Activated CD4-positive, alpha-beta T cell treated with anti-CD3 and anti-CD28 coated beads, Interleukin-2, amount 10 ng/mL, durations not matched to agents 7 days and 5 days (primary cell): ENCODE results near the gene RHEBL1. TPM values are rescaled to one million over a fixed set of nuclear protein-coding genes. Genes with fewer than 3 reads are reported as not detected.
A peak's percentile ranks its signal among the peaks of the same experiment; 100 is the strongest.

Experiments
- CTCF ChIA-PET: fragments of 350-600 bp; sonication (Branson Sonifier 250); formaldehyde crosslinking; loops from one replicate; lab custom pipeline; 2021; ENCODE audit warnings: antibody characterized with exemption; lab: Charles Lee
- POLR2A ChIA-PET: fragments of 350-600 bp; sonication (Branson Sonifier 250); formaldehyde crosslinking; loops from one replicate; lab custom pipeline; 2021; ENCODE audit warnings: antibody characterized with exemption; lab: Charles Lee
- DNase-seq: peaks from one replicate; pipeline ENCODE4 v3.0.0-alpha.2; 2020
- H3K27ac Mint-ChIP-seq: one replicate; pipeline ENCODE4 v1.8.0; 2021; ENCODE audit warnings: mild to moderate bottlenecking, moderate library complexity, mixed read lengths
- H3K27me3 Mint-ChIP-seq: one replicate; pipeline ENCODE4 v1.8.0; 2021; ENCODE audit warnings: mixed read lengths
- H3K36me3 Mint-ChIP-seq: one replicate; pipeline ENCODE4 v1.8.0; 2021; ENCODE audit warnings: low read depth, mixed read lengths
- H3K4me1 Mint-ChIP-seq: one replicate; pipeline ENCODE4 v1.8.0; 2021; ENCODE audit warnings: mixed read lengths
- H3K4me3 Mint-ChIP-seq: one replicate; pipeline ENCODE4 v1.8.0; 2021; ENCODE audit warnings: mild to moderate bottlenecking, moderate library complexity, mixed read lengths
- H3K9me3 Mint-ChIP-seq: one replicate; pipeline ENCODE4 v1.8.0; 2021; ENCODE audit warnings: mixed read lengths
- total RNA-seq, 2 experiments: library from RNA; stranded (reverse); gene quantifications; one replicate each; pipeline ENCODE4 v1.2.3, GENCODE V29; 2021

Gene RHEBL1
- total RNA-seq, 2 experiments from 2014 or later: 4.6 to 6.4 TPM

- Mint-ChIP-seq H3K27me3 (no peaks in the 10 kb centered on the region), H3K4me1 (peaks cover 3% of the 10 kb centered on the region), H3K9me3 (no peaks in the 10 kb centered on the region), H3K27ac (no peak overlapping the region), H3K4me3 (no peak overlapping the region), H3K36me3 (peaks cover 26% of the 10 kb centered on the region)
- DNase-seq: no peak
- CTCF ChIA-PET: interaction anchor here (1.3 to 2.6 kb wide), 4 partner anchors 11 to 43 kb away, joined by 5 to 11 read pairs (median 7); no protein-coding TSS in a partner anchor
- POLR2A ChIA-PET: no interaction called here
Measured at GRCh38 chr12:49030714-49031572, 38.8 kb downstream of the RHEBL1 start.

- Mint-ChIP-seq H3K4me1 (peaks cover 3% of the 10 kb centered on the region), H3K27me3 (no peaks in the 10 kb centered on the region), H3K4me3 (no peak overlapping the region), H3K27ac (no peak overlapping the region), H3K36me3 (peaks cover 30% of the 10 kb centered on the region), H3K9me3 (no peaks in the 10 kb centered on the region)
- ChIA-PET POLR2A (no interaction called here), CTCF (interaction anchor here (0.9 to 2.6 kb wide), 6 partner anchors 10 to 53 kb away, joined by 3 to 11 read pairs (median 5); no protein-coding TSS in a partner anchor)
- DNase-seq: no peak
Measured at GRCh38 chr12:49030119-49030518, 39.7 kb downstream of the RHEBL1 start.

- Mint-ChIP-seq H3K27me3 (no peaks in the 10 kb centered on the region), H3K36me3 (peaks cover 35% of the 10 kb centered on the region), H3K9me3 (no peaks in the 10 kb centered on the region), H3K4me3 (no peak overlapping the region), H3K27ac (no peak overlapping the region), H3K4me1 (peaks cover 3% of the 10 kb centered on the region)
- CTCF ChIA-PET: interaction anchor here (0.5 to 2.6 kb wide), 7 partner anchors 8 to 285 kb away, joined by 3 to 11 read pairs (median 4); no protein-coding TSS in a partner anchor
- POLR2A ChIA-PET: no interaction called here
- DNase-seq: no peak
Measured at GRCh38 chr12:49028666-49029275, 41.0 kb downstream of the RHEBL1 start.

GRCh38 chr12:49027846-49028555 lies 41.8 kb downstream of the RHEBL1 start:
- H3K9me3 Mint-ChIP-seq: no peaks in the 10 kb centered on the region
- ChIA-PET POLR2A (no interaction called here), CTCF (interaction anchor here (1.0 to 2.0 kb wide), 3 partner anchors 9 to 31 kb away, joined by 4 to 5 read pairs (median 5); no protein-coding TSS in a partner anchor)
- peaks cover 3% of the 10 kb centered on the region for H3K4me1 Mint-ChIP-seq
- H3K27me3 Mint-ChIP-seq: no peaks in the 10 kb centered on the region
- DNase-seq: no peak
- H3K4me3 Mint-ChIP-seq: no peak overlapping the region
- H3K36me3 Mint-ChIP-seq: peaks cover 39% of the 10 kb centered on the region
- no peak overlapping the region for H3K27ac Mint-ChIP-seq

DNA sequence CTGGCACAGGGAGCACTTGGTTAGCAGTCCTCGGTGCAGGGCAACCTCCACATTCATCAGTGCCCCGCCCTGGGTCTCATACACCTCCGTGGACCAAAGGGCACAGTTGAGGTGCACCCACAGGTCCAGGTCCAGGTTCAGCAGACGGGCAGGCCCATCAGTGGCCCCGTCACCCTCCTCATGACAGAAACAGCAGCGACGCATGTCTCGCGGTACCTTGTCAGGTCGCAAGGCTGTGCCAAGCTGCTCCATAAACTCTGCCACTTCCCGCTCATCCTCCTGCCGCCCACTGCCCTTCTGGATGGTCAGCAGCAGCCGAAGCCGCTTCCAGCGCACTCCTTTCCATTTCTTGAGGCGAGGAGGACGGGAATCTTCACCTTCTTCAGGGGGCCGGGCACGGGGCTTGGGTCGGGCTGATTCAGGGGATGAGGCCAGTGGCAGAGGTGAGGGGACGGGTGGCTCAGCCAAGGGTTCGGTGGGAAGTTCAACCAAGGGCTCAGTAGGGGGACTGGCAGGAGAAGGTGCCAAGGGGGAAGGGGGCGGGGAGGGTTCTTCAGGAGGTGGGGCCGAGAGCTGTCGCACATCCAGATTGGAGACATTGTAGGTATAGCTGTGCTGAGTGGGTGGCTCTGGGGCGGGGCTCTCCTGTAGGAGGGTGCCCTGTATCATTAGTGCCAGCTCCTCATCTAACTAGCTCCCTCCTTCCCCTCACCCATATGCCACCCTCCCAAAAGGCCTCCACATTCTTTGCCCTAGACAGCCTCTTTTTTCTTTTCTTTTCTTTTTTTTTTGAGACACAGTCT lies 42.9 kb downstream of the RHEBL1 start:
- H3K4me3 Mint-ChIP-seq: no peak overlapping the region
- peaks cover 43% of the 10 kb centered on the region for H3K36me3 Mint-ChIP-seq
- no peak for DNase-seq

DNA sequence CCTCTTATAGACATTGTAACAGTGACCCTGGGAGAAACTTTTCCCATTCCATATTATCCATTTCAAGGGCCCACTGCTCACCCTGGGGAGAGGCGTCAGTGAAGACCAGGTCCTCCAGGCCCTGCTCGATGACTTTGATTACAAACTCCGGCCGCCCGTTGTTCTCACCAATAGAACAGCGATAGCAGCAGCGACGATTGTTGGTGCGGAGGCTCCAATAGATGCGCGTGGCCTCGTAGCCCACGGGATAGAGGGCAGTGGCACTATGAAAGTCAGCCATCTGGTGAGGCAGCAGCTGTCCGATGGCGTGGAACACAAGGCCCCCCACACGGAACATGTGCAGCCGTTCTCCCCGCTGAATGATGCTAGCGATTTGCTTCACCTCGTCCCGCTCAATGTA lies 43.7 kb downstream of the RHEBL1 start:
- peaks cover 3% of the 10 kb centered on the region for H3K4me1 Mint-ChIP-seq
- POLR2A ChIA-PET: no interaction called here
- peaks cover 44% of the 10 kb centered on the region for H3K36me3 Mint-ChIP-seq
- no peak overlapping the region for H3K4me3 Mint-ChIP-seq
- H3K27me3 Mint-ChIP-seq: no peaks in the 10 kb centered on the region
- DNase-seq: no peak
- no peak overlapping the region for H3K27ac Mint-ChIP-seq
- CTCF ChIA-PET: interaction anchor here (1.1 to 1.5 kb wide), 3 partner anchors 17 to 38 kb away, joined by 3 read pairs; no protein-coding TSS in a partner anchor
- H3K9me3 Mint-ChIP-seq: no peaks in the 10 kb centered on the region

More for the DNA sequence above, 42.9 kb downstream of the RHEBL1 start:
- no peaks in the 10 kb centered on the region for H3K9me3 Mint-ChIP-seq
- POLR2A ChIA-PET: no interaction called here
- H3K4me1 Mint-ChIP-seq: peaks cover 3% of the 10 kb centered on the region
- H3K27ac Mint-ChIP-seq: no peak overlapping the region
- H3K27me3 Mint-ChIP-seq: no peaks in the 10 kb centered on the region
- CTCF ChIA-PET: interaction anchor here (1.1 to 1.5 kb wide), 2 partner anchors 16 to 39 kb away, joined by 3 read pairs; no protein-coding TSS in a partner anchor

- POLR2A ChIA-PET: no interaction called here
- Mint-ChIP-seq H3K4me3 (no peak overlapping the region), H3K9me3 (no peaks in the 10 kb centered on the region), H3K36me3 (peaks cover 44% of the 10 kb centered on the region), H3K27ac (peak overlapping the region; percentile 73), H3K27me3 (no peaks in the 10 kb centered on the region), H3K4me1 (peaks cover 3% of the 10 kb centered on the region)
- no peak for DNase-seq
- CTCF ChIA-PET: interaction anchor here (1.1 to 1.2 kb wide), 3 partner anchors 30 to 264 kb away, joined by 3 to 4 read pairs (median 3); no protein-coding TSS in a partner anchor
Measured at GRCh38 chr12:49025463-49025862, 44.3 kb downstream of the RHEBL1 start.

GRCh38 chr12:49024543-49024942 lies 45.2 kb downstream of the RHEBL1 start:
- CTCF ChIA-PET: interaction anchor here (0.9 to 1.8 kb wide), 5 partner anchors 12 to 265 kb away, joined by 3 to 7 read pairs (median 4); no protein-coding TSS in a partner anchor
- H3K4me1 Mint-ChIP-seq: peaks cover 5% of the 10 kb centered on the region
- no peaks in the 10 kb centered on the region for H3K27me3 Mint-ChIP-seq
- no peak overlapping the region for H3K27ac Mint-ChIP-seq
- no peak overlapping the region for H3K4me3 Mint-ChIP-seq
- POLR2A ChIA-PET: no interaction called here
- no peak for DNase-seq
- H3K9me3 Mint-ChIP-seq: no peaks in the 10 kb centered on the region
- peaks cover 40% of the 10 kb centered on the region for H3K36me3 Mint-ChIP-seq

DNA sequence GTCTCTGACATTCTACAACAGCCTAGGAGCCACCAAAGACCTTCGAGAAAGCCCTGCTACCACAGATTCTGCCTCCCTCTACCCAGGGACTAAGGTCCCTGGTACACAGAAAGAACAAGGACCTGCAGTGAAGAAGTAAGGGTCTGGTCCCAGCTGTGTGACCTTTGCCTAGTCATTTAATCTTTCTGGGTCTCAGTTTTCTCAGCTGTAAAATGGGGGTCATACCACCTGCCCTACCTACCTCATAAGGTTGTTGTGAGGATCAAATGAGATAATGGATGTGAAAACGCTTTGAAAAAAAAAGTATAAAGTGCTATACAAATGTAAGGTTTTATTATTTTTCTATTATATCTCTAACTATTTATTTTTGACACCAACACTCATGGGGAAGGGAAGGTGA lies 46.0 kb downstream of the RHEBL1 start:
- no peaks in the 10 kb centered on the region for H3K27me3 Mint-ChIP-seq
- H3K27ac Mint-ChIP-seq: peak overlapping the region; percentile 46
- H3K9me3 Mint-ChIP-seq: no peaks in the 10 kb centered on the region
- DNase-seq: no peak
- ChIA-PET POLR2A (no interaction called here), CTCF (interaction anchor here (0.9 to 1.8 kb wide), 3 partner anchors 13 to 36 kb away, joined by 3 to 7 read pairs (median 5); no protein-coding TSS in a partner anchor)
- H3K36me3 Mint-ChIP-seq: peaks cover 40% of the 10 kb centered on the region
- H3K4me1 Mint-ChIP-seq: peaks cover 11% of the 10 kb centered on the region
- H3K4me3 Mint-ChIP-seq: no peak overlapping the region

DNA sequence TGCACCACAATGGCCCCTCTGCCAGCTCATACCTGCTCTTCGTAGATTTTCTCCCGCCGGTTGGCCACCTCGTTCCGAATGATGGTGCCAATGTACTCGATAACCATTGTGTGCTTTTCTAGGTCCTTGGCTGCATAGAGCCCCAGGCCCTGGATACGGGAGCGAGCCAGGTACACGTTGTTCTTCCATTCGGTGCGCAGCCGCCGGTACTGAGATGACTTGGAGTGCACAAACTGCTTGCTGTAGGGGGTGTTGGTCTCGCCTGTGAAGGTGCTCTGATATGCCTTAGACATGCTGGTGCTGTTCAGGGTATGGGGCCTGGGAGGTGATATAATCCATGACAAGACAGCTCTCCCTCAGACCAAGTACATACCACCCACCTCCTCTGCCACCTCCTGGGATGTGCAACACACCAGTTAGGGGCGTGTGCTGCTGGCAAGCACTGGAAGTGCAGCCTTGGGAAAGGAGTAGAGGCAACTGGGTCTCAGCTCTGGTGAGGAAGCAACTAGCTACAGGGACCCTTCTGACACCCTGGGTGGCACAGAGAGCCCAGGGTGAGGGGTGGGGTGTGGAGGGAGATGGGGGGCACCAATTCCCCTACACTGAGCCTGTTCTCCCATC lies 47.1 kb downstream of the RHEBL1 start:
- Mint-ChIP-seq H3K36me3 (peaks cover 36% of the 10 kb centered on the region), H3K27me3 (no peaks in the 10 kb centered on the region), H3K27ac (peak overlapping the region; percentile 4), H3K4me1 (peaks cover 16% of the 10 kb centered on the region), H3K4me3 (no peak overlapping the region), H3K9me3 (no peaks in the 10 kb centered on the region)
- DNase-seq: no peak
- ChIA-PET POLR2A (no interaction called here), CTCF (interaction anchor here (0.5 to 1.8 kb wide), 5 partner anchors 10 to 169 kb away, joined by 3 to 7 read pairs (median 3); no protein-coding TSS in a partner anchor)

GRCh38 chr12:49021292-49021915 lies 48.4 kb downstream of the RHEBL1 start:
- peaks cover 37% of the 10 kb centered on the region for H3K36me3 Mint-ChIP-seq
- POLR2A ChIA-PET: no interaction called here

More at GRCh38 chr12:49021292-49021915, 48.4 kb downstream of the RHEBL1 start:
- Mint-ChIP-seq H3K4me3 (no peak overlapping the region), H3K4me1 (peaks cover 29% of the 10 kb centered on the region), H3K9me3 (no peaks in the 10 kb centered on the region), H3K27me3 (no peaks in the 10 kb centered on the region), H3K27ac (no peak overlapping the region)
- DNase-seq: no peak
- CTCF ChIA-PET: interaction anchor here (1.3 to 3.0 kb wide), 4 partner anchors 21 to 110 kb away, joined by 3 to 17 read pairs (median 6); partner anchors contain the start of genes DDN and TUBA1B
